Kidney (tissue), 14 donors: ENCODE data around the gene CSF1. TPM values are rescaled to one million over a fixed set of nuclear protein-coding genes. Genes with fewer than 3 reads are reported as not detected.

Experiments
- DNase-seq, 5 donors: peaks; one replicate each; pipeline ENCODE4 v3.0.0-alpha.2; 2013 to 2020
- FAIRE-seq: peaks from 2 replicates; lab custom pipeline; 2012; peaks lifted over from hg19 to GRCh38; lab: Jason Lieb, UNC
- H3K27ac ChIP-seq, 2 donors: one replicate each; pipeline ENCODE4 v1.7.0; 2013; ENCODE audit warnings: low read depth in 2 of 2, low read length in 2 of 2, inconsistent platforms in 1 of 2
- H3K27me3 ChIP-seq: one replicate; pipeline ENCODE4 v1.7.1; 2013; ENCODE audit warnings: low read length, inconsistent platforms; ENCODE audit not compliant: control insufficient read depth, insufficient read depth
- H3K36me3 ChIP-seq, 3 donors: one replicate each; pipeline versions ENCODE4 v1.7.0 to v1.7.1; 2013; ENCODE audit warnings: low read length in 3 of 3, control low read depth in 1 of 3, inconsistent platforms in 1 of 3; ENCODE audit not compliant: insufficient read depth in 3 of 3, control insufficient read depth in 2 of 3
- H3K4me1 ChIP-seq, 3 donors: one replicate each; pipeline versions ENCODE4 v1.7.0 to v1.7.1; 2013; ENCODE audit warnings: low read length in 3 of 3, inconsistent platforms in 1 of 3, low read depth in 1 of 3; ENCODE audit not compliant: control insufficient read depth in 2 of 3, insufficient read depth in 2 of 3
- H3K4me3 ChIP-seq, 3 donors: one replicate each; pipeline versions ENCODE4 v1.7.0 to v1.8.1; 2013; ENCODE audit warnings: low read length in 3 of 3, control low read depth in 1 of 3, inconsistent platforms in 1 of 3
- H3K9ac ChIP-seq, 3 donors: one replicate each; pipeline versions ENCODE4 v1.7.0 to v1.7.1; 2013; ENCODE audit warnings: low read length in 3 of 3, control low read depth in 1 of 3, inconsistent platforms in 1 of 3
- H3K9me3 ChIP-seq, 3 donors: one replicate each; pipeline versions ENCODE4 v1.7.0 to v1.7.1; 2013; ENCODE audit warnings: low read length in 3 of 3, control low read depth in 1 of 3, inconsistent platforms in 1 of 3; ENCODE audit not compliant: control insufficient read depth in 2 of 3, insufficient read depth in 1 of 3
- intact Hi-C: fragments of 100-400 bp; cut with DNase I; formaldehyde crosslinking; loops from one replicate; pipeline ENCODE4 v1.11.1; 2022
- polyA plus RNA-seq: library from polyadenylated mRNA; stranded (reverse); fragments of 350-450 nt; fragmentation: Illumina TruSeq; extraction: RNeasy Lipid Tissue Mini Kit (QIAGEN cat#74804); gene quantifications from one replicate; pipeline ENCODE4 v1.2.3, GENCODE V29; 2014; ENCODE audit warnings: low read depth, low replicate concordance; ENCODE audit not compliant: insufficient read depth
- total RNA-seq: library from RNA; stranded (reverse); fragmentation: NEBNext Ultra II Directional; extraction: Animal tissue kit (Norgen Biotek cat#: 25700); gene quantifications from one replicate; pipeline ENCODE4 v1.2.1, GENCODE V29; 2021
- TF ChIP-seq, protein P1 (sequence below): IDR thresholded peaks from 3 replicates; pipeline ENCODE4 v1.5.1; 2012; ENCODE audit warnings: mild to moderate bottlenecking, moderate library complexity, borderline replicate concordance; ENCODE audit not compliant: insufficient read depth; ENCODE audit errors: extremely low read depth
- donor health status: control.
- donor health status: control.
- donor health status: control.
- donor health status: control.
- donor health status: control.
- donor health status: DM: yes; HTN: yes; CAD: no.
- donor health status: Normal renal cell carcinoma (clear cell type).

The CSF1 gene
- total and polyA plus RNA-seq, 2 donors from 2014 or later: 11.1 to 33.8 TPM

DNA sequence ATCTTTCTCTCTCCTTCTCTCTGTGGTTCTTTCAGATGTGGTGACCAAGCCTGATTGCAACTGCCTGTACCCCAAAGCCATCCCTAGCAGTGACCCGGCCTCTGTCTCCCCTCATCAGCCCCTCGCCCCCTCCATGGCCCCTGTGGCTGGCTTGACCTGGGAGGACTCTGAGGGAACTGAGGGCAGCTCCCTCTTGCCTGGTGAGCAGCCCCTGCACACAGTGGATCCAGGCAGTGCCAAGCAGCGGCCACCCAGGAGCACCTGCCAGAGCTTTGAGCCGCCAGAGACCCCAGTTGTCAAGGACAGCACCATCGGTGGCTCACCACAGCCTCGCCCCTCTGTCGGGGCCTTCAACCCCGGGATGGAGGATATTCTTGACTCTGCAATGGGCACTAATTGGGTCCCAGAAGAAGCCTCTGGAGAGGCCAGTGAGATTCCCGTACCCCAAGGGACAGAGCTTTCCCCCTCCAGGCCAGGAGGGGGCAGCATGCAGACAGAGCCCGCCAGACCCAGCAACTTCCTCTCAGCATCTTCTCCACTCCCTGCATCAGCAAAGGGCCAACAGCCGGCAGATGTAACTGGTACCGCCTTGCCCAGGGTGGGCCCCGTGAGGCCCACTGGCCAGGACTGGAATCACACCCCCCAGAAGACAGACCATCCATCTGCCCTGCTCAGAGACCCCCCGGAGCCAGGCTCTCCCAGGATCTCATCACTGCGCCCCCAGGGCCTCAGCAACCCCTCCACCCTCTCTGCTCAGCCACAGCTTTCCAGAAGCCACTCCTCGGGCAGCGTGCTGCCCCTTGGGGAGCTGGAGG is 12.7 kb downstream of the CSF1 start:
- H3K9me3 ChIP-seq: no peaks in the 10 kb centered on the region
- no peaks in the 10 kb centered on the region for H3K27me3 ChIP-seq
- intact Hi-C loops: no loop called here
- H3K4me3 ChIP-seq: no peak overlapping the region
- DNase-seq (no peak), FAIRE-seq (no peak)
- H3K27ac ChIP-seq: no peak overlapping the region
- no peak overlapping the region for H3K9ac ChIP-seq
- peaks cover 0 to 14% (median 8%) of the 10 kb centered on the region in 3 donors for H3K4me1 ChIP-seq
- peaks cover 0 to 9% (median 8%) of the 10 kb centered on the region in 3 donors for H3K36me3 ChIP-seq
- TF ChIP-seq, protein P1, sequence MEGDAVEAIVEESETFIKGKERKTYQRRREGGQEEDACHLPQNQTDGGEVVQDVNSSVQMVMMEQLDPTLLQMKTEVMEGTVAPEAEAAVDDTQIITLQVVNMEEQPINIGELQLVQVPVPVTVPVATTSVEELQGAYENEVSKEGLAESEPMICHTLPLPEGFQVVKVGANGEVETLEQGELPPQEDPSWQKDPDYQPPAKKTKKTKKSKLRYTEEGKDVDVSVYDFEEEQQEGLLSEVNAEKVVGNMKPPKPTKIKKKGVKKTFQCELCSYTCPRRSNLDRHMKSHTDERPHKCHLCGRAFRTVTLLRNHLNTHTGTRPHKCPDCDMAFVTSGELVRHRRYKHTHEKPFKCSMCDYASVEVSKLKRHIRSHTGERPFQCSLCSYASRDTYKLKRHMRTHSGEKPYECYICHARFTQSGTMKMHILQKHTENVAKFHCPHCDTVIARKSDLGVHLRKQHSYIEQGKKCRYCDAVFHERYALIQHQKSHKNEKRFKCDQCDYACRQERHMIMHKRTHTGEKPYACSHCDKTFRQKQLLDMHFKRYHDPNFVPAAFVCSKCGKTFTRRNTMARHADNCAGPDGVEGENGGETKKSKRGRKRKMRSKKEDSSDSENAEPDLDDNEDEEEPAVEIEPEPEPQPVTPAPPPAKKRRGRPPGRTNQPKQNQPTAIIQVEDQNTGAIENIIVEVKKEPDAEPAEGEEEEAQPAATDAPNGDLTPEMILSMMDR: peak; percentile 56

DNA sequence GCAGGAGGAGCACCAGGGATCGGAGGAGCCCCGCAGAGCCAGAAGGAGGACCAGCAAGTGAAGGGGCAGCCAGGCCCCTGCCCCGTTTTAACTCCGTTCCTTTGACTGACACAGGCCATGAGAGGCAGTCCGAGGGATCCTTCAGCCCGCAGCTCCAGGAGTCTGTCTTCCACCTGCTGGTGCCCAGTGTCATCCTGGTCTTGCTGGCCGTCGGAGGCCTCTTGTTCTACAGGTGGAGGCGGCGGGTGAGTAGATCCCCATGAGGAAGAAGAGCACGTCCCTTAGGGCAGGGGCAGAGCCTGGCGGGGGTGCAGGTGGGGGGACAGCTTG is 13.3 kb downstream of the CSF1 start:
- H3K27me3 ChIP-seq: no peaks in the 10 kb centered on the region
- intact Hi-C loops: no loop called here
- H3K9me3 ChIP-seq: no peaks in the 10 kb centered on the region
- H3K4me3 ChIP-seq: no peak overlapping the region
- FAIRE-seq: no peak
- no peak for DNase-seq
- H3K4me1 ChIP-seq: peaks cover 0 to 20% (median 14%) of the 10 kb centered on the region in 3 donors
- TF ChIP-seq, protein P1: no peak
- no peak overlapping the region for H3K9ac ChIP-seq
- no peak overlapping the region for H3K27ac ChIP-seq
- H3K36me3 ChIP-seq: peaks cover 0 to 8% (median 6%) of the 10 kb centered on the region in 3 donors

DNA sequence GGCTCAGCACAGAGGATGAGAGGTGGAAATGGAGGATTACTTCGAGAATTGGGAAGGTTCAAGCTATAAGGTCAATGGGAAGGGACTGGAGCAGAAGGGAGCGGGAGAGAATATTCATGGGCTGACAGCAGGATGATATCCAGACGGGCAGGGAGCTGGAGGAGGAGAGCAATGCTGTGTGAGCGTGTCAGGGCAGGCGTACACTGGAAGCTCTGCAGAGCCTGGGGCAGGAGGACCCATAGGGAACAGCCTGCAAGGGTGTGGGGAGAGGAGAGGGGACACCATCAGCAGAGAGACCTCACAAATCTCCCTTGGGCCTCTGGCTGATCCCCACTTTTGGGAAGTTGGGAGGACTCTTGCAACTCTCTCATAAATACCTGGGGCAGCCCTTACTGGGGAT is 13.7 kb downstream of the CSF1 start:
- TF ChIP-seq, protein P1: no peak
- H3K4me1 ChIP-seq: peaks cover 0 to 24% (median 18%) of the 10 kb centered on the region in 3 donors
- no peak for DNase-seq
- H3K36me3 ChIP-seq: peaks cover 0 to 6% (median 4%) of the 10 kb centered on the region in 3 donors
- intact Hi-C loops: no loop called here
- no peak overlapping the region for H3K27ac ChIP-seq
- FAIRE-seq: no peak
- H3K9me3 ChIP-seq: no peaks in the 10 kb centered on the region
- no peak overlapping the region for H3K9ac ChIP-seq
- no peak overlapping the region for H3K4me3 ChIP-seq
- H3K27me3 ChIP-seq: no peaks in the 10 kb centered on the region
